Calu3 (cell line): ENCODE data around the gene P3H3. TPM values are rescaled to one million over a fixed set of nuclear protein-coding genes. Genes with fewer than 3 reads are reported as not detected.
"Not testable (repeated sequence)": the region's sequence is repeated elsewhere in the genome, so short reads cannot be mapped to it uniquely, and the experiment has no call there.

Source experiments
- BruUV-seq: library from RNA; stranded (reverse); fragments of 400-500 nt; replicated peaks from 2 replicates; lab custom pipeline; 2021; lab: Mats Ljungman, UMichigan
- CTCF ChIA-PET: fragments of 300-600 bp; sonication (Branson Sonifier 250); formaldehyde crosslinking; loops from one replicate; lab custom pipeline; 2022; ENCODE audit warnings: antibody characterized with exemption; lab: Charles Lee
- DNase-seq: peaks from one replicate; pipeline ENCODE4 v3.0.0; 2022
- H3K27ac Mint-ChIP-seq: one replicate; pipeline ENCODE4 v1.8.0; 2022; ENCODE audit warnings: mixed read lengths; ENCODE audit not compliant: unreplicated experiment
- H3K27me3 Mint-ChIP-seq: one replicate; pipeline ENCODE4 v1.8.0; 2022; ENCODE audit warnings: mixed read lengths; ENCODE audit not compliant: unreplicated experiment
- H3K36me3 Mint-ChIP-seq: one replicate; pipeline ENCODE4 v1.8.0; 2022; ENCODE audit warnings: mild to moderate bottlenecking, moderate library complexity, mixed read lengths; ENCODE audit not compliant: insufficient read depth, unreplicated experiment
- H3K4me1 Mint-ChIP-seq: one replicate; pipeline ENCODE4 v1.8.0; 2022; ENCODE audit warnings: mild to moderate bottlenecking, low read depth, mixed read lengths; ENCODE audit not compliant: unreplicated experiment
- H3K4me3 Mint-ChIP-seq: one replicate; pipeline ENCODE4 v1.8.0; 2022; ENCODE audit warnings: mild to moderate bottlenecking, low read depth, moderate library complexity, mixed read lengths; ENCODE audit not compliant: unreplicated experiment
- H3K9me3 Mint-ChIP-seq: one replicate; pipeline ENCODE4 v1.8.0; 2022; ENCODE audit warnings: low read depth, mixed read lengths; ENCODE audit not compliant: unreplicated experiment
- intact Hi-C: fragments of 100-400 bp; cut with micrococcal nuclease; formaldehyde crosslinking; loops from one replicate; pipeline ENCODE4 v1.10.0; 2022; ENCODE audit not compliant: unreplicated experiment
- total RNA-seq: library from RNA; stranded (reverse); gene quantifications from 2 replicates; pipeline ENCODE4 v1.2.3, GENCODE V29; 2022
- TF ChIP-seq, protein P1 (sequence below): fragments of 200-600 bp; IDR thresholded peaks from one replicate; pipeline ENCODE4 v1.8.0; 2022; ENCODE audit warnings: antibody characterized with exemption; ENCODE audit not compliant: unreplicated experiment

Gene P3H3
- total RNA-seq, 1 experiment from 2014 or later = 0.45 TPM

DNA sequence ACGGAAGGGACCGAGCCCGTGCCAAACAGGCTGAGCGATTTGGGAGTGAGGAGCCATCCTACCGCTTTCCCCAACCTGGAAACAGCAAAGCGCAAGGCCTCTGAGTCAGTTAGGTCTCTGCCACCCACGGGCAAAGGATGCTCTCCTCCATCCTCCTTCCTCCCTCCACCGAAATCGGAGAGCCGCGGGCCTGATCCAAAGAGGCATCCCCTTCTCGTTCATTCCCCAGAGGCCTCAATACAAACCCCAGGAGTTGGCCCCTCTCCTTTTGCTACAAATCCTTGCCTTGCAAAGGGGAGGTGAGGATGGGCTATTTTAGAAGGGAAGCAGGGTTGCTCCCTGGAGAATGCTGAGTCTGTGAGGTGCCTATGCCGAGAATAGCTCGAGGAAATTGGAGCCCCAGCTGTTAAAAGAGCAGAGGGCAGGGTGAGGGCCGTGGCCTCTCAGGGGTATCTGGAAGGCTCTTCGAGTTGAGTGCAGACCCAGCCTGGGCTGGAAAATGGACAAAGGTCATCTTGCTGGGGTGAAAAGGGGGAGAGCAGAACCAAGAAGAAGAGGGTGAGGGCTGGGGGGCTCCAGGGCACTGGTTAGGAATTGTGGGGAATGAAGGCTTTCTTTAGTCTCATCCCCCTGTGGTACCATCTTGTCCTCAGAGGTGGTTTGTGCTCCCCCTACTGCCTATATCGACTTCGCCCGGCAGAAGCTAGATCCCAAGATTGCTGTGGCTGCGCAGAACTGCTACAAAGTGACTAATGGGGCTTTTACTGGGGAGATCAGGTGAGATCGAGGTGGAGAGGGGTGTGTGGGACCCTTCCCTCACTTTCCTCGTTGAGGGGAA is 40.2 kb downstream of the P3H3 start:
- CTCF ChIA-PET = interaction anchor here (0.9 to 2.0 kb wide), 7 partner anchors 16 to 96 kb away, joined by 3 to 24 read pairs (median 15); partner anchors contain the start of genes CDCA3, ENO2 and USP5
- Mint-ChIP-seq H3K27ac (peak overlapping the region; percentile 91), H3K4me1 (peaks cover 43% of the 10 kb centered on the region), H3K9me3 (no peaks in the 10 kb centered on the region), H3K36me3 (peaks cover 81% of the 10 kb centered on the region), H3K4me3 (peak overlapping the region; percentile 88), H3K27me3 (no peaks in the 10 kb centered on the region)
- DNase-seq = no peak
- intact Hi-C loops = loop anchor here (5.0 kb wide), 2 partner anchors 59 to 74 kb away; partner anchors contain the start of genes ATN1, C12orf57 and RNU7-1
- no TSS peak for BruUV-seq
- TF ChIP-seq, protein P1, sequence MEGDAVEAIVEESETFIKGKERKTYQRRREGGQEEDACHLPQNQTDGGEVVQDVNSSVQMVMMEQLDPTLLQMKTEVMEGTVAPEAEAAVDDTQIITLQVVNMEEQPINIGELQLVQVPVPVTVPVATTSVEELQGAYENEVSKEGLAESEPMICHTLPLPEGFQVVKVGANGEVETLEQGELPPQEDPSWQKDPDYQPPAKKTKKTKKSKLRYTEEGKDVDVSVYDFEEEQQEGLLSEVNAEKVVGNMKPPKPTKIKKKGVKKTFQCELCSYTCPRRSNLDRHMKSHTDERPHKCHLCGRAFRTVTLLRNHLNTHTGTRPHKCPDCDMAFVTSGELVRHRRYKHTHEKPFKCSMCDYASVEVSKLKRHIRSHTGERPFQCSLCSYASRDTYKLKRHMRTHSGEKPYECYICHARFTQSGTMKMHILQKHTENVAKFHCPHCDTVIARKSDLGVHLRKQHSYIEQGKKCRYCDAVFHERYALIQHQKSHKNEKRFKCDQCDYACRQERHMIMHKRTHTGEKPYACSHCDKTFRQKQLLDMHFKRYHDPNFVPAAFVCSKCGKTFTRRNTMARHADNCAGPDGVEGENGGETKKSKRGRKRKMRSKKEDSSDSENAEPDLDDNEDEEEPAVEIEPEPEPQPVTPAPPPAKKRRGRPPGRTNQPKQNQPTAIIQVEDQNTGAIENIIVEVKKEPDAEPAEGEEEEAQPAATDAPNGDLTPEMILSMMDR = no peak

DNA sequence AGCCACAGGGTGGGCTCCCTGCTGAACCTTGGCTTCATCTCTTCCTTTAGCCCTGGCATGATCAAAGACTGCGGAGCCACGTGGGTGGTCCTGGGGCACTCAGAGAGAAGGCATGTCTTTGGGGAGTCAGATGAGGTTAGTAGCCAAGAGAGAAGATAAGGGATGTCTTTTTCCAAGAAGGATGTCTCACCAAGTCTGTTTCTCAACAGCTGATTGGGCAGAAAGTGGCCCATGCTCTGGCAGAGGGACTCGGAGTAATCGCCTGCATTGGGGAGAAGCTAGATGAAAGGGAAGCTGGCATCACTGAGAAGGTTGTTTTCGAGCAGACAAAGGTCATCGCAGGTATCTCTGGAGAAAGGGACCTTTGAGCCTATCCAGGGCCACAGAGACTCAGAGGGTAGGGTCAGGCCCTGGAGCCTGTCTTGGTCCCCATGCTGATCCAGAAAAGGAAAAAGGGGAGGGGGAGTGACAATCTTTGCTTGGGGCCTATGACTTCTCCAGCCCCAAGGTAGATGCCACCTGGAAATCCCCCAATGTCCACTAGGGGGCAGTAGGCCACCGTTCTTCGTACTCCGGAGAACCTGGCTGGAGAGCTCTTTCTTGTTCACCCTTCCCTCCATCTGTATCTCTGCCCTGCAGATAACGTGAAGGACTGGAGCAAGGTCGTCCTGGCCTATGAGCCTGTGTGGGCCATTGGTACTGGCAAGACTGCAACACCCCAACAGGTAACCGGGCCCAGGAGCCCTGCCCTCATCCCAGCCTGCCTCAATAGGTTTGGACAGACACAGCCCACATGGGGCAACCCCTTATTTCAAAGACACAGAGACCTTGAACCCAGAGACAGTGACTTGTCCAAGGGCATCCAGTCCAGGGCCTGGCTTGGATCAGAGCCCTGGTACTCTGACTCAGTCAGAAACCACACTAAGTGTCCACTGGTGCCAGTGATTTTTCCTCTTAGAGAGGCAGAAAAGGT is 41.1 kb downstream of the P3H3 start:
- BruUV-seq = no TSS peak
- Mint-ChIP-seq H3K27me3 (no peaks in the 10 kb centered on the region), H3K36me3 (peaks cover 87% of the 10 kb centered on the region), H3K4me1 (peaks cover 43% of the 10 kb centered on the region), H3K27ac (peak overlapping the region; percentile 91), H3K4me3 (peak overlapping the region; percentile 88), H3K9me3 (no peaks in the 10 kb centered on the region)
- TF ChIP-seq, protein P1 = peak; percentile 92
- DNase-seq = peak; percentile 91
- CTCF ChIA-PET = interaction anchor here (0.6 to 2.0 kb wide), 13 partner anchors 11 to 180 kb away, joined by 3 to 24 read pairs (median 9); partner anchors contain the start of genes C12orf57, CDCA3, ENO2 and RNU7-1
- intact Hi-C loops = loop anchor here (5.0 kb wide), 2 partner anchors 58 to 73 kb away; partner anchors contain the start of genes ATN1, C12orf57 and RNU7-1

DNA sequence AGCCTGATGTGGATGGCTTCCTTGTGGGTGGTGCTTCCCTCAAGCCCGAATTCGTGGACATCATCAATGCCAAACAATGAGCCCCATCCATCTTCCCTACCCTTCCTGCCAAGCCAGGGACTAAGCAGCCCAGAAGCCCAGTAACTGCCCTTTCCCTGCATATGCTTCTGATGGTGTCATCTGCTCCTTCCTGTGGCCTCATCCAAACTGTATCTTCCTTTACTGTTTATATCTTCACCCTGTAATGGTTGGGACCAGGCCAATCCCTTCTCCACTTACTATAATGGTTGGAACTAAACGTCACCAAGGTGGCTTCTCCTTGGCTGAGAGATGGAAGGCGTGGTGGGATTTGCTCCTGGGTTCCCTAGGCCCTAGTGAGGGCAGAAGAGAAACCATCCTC is 42.1 kb downstream of the P3H3 start:
- H3K27me3 Mint-ChIP-seq, DNase-seq, H3K9me3 Mint-ChIP-seq, intact Hi-C loops: not testable (repeated sequence)
- Mint-ChIP-seq H3K4me1 (peaks cover 43% of the 10 kb centered on the region), H3K4me3 (peak overlapping the region; percentile 88), H3K27ac (peak overlapping the region; percentile 89), H3K36me3 (peaks cover 87% of the 10 kb centered on the region)
- TSS peak; percentile 53 for BruUV-seq
- CTCF ChIA-PET = interaction anchor here (1.7 to 3.1 kb wide), 3 partner anchors 21 to 55 kb away, joined by 22 to 31 read pairs (median 24); no protein-coding TSS in a partner anchor

DNA sequence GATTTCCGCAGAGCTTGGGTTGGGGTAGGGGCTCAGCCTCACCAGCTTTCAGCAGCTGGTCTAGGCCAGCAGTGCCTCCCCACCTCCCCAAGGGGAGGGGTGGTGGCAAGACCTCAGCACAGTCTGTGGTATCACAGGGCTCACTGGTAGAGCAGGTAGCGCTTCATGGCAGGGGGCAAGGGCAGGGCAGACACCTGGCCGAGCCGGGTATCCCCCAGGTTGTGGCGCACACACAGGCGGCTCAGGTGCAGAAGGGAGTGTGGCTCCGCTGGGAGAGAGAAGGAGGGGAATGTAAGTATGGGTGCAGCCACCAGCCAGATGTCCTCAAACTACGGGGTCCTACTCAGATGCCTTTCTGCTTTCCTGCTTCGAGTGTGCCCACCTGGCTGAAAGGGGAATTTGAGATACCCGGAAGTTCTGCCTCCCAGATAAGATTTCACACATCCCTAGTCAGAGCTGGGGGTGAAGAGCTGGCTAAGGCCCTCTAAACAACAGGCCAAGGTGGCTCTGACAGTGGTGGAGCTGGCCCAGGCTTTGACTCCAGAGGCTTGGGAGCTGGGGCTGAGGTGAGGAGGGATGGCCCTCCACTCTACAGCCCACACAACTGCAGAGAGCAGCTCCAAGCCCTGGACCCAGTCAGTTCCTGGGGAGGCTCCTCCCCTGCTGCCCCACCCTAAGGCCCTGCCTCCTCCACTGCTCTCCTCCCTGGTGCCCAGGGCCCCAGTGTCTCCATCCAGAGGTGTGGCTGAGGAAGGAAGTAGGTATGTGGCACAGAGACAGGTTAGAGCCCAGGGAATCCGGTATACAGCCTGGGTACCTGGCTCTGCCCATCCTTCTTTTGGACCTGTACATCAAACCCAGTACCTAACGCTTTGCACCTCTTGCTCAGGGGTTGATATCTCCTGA is 43.1 kb downstream of the P3H3 start:
- no TSS peak for BruUV-seq
- TF ChIP-seq, protein P1 = no peak
- intact Hi-C loops = no loop called here
- Mint-ChIP-seq H3K4me3 (peak overlapping the region; percentile 99), H3K4me1 (peaks cover 43% of the 10 kb centered on the region), H3K27me3 (no peaks in the 10 kb centered on the region), H3K9me3 (no peaks in the 10 kb centered on the region), H3K27ac (peak overlapping the region; percentile 89), H3K36me3 (peaks cover 83% of the 10 kb centered on the region)
- CTCF ChIA-PET = interaction anchor here (0.8 to 3.1 kb wide), 9 partner anchors 10 to 93 kb away, joined by 3 to 31 read pairs (median 10); partner anchors contain the start of genes C12orf57 and RNU7-1
- DNase-seq = peak; percentile 74
